Osteocyte (in vitro differentiated cells): Measurements from ENCODE around the gene CWC25. TPM values are rescaled to one million over a fixed set of nuclear protein-coding genes. Genes with fewer than 3 reads are reported as not detected.

ENCODE experiments used
- DNase-seq: peaks from one replicate; pipeline ENCODE4 v3.0.0; 2021; ENCODE audit warnings: mixed read lengths; ENCODE audit not compliant: unreplicated experiment; ENCODE audit errors: extremely low spot score
- H3K27ac Mint-ChIP-seq: one replicate; pipeline ENCODE4 v1.8.0; 2021; ENCODE audit warnings: mild to moderate bottlenecking, mixed read lengths; ENCODE audit not compliant: unreplicated experiment
- H3K27me3 Mint-ChIP-seq: one replicate; pipeline ENCODE4 v1.8.0; 2021; ENCODE audit warnings: mixed read lengths; ENCODE audit not compliant: unreplicated experiment
- H3K36me3 Mint-ChIP-seq: one replicate; pipeline ENCODE4 v1.8.0; 2021; ENCODE audit warnings: mixed read lengths; ENCODE audit not compliant: unreplicated experiment
- H3K4me1 Mint-ChIP-seq: one replicate; pipeline ENCODE4 v1.8.0; 2021; ENCODE audit warnings: mixed read lengths; ENCODE audit not compliant: unreplicated experiment
- H3K4me3 Mint-ChIP-seq: one replicate; pipeline ENCODE4 v1.8.0; 2021; ENCODE audit warnings: mild to moderate bottlenecking, moderate library complexity, mixed read lengths; ENCODE audit not compliant: unreplicated experiment
- H3K9me3 Mint-ChIP-seq: one replicate; pipeline ENCODE4 v1.8.0; 2021; ENCODE audit warnings: mixed read lengths; ENCODE audit not compliant: unreplicated experiment
- microRNA-seq: library from miRNA; unstranded; fragments of <30 nt; microRNA quantifications from one replicate; pipeline ENCODE4 v1.1.0, GENCODE V29; 2020; ENCODE audit not compliant: unreplicated experiment
- total RNA-seq: library from RNA; stranded (reverse); gene quantifications from 2 replicates; pipeline ENCODE4 v1.2.1, GENCODE V29; 2021
- TF ChIP-seq, protein P1 (sequence below): fragments of 200-600 bp; sonication (generic); IDR thresholded peaks from 2 replicates; pipeline ENCODE4 v1.5.0; 2021; ENCODE audit warnings: antibody characterized with exemption, mild to moderate bottlenecking, moderate library complexity

CWC25 gene
- total RNA-seq, 1 donor from 2014 or later, result 17.2 TPM

- Mint-ChIP-seq H3K27me3 (no peaks in the 10 kb centered on the region), H3K36me3 (peaks cover 8% of the 10 kb centered on the region), H3K27ac (peak overlapping the region; percentile 98), H3K4me1 (peaks cover 46% of the 10 kb centered on the region), H3K9me3 (no peaks in the 10 kb centered on the region), H3K4me3 (peak overlapping the region; percentile 99)
- DNase-seq, result no peak
- TF ChIP-seq, protein P1, sequence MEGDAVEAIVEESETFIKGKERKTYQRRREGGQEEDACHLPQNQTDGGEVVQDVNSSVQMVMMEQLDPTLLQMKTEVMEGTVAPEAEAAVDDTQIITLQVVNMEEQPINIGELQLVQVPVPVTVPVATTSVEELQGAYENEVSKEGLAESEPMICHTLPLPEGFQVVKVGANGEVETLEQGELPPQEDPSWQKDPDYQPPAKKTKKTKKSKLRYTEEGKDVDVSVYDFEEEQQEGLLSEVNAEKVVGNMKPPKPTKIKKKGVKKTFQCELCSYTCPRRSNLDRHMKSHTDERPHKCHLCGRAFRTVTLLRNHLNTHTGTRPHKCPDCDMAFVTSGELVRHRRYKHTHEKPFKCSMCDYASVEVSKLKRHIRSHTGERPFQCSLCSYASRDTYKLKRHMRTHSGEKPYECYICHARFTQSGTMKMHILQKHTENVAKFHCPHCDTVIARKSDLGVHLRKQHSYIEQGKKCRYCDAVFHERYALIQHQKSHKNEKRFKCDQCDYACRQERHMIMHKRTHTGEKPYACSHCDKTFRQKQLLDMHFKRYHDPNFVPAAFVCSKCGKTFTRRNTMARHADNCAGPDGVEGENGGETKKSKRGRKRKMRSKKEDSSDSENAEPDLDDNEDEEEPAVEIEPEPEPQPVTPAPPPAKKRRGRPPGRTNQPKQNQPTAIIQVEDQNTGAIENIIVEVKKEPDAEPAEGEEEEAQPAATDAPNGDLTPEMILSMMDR, result no peak
These were observed 73.8 kb downstream of the CWC25 start for GRCh38 chr17:38751144-38751807.

Small RNAs within 50 kb of the gene (microRNA-seq; reads per million reads assigned to microRNA genes)
- not detected for gene MIR4727

Other genes starting within 250 kb of the CWC25 start
- 0.05 TPM in 1 of 2 replicates, not detected in the other for gene SRCIN1, start 219.4 kb downstream of the CWC25 start, total RNA-seq
- 1.0 TPM in 2 replicates for gene EPOP, start 150.4 kb downstream of the CWC25 start, total RNA-seq
- gene MLLT6, start 120.0 kb downstream of the CWC25 start, total RNA-seq, result 96.1 and 107 TPM in 2 replicates
- gene CISD3, start 95.0 kb downstream of the CWC25 start, total RNA-seq, result 15.0 and 16.7 TPM in 2 replicates
- gene PCGF2, start 77.0 kb downstream of the CWC25 start, total RNA-seq, result 66.1 and 66.9 TPM in 2 replicates
- gene PSMB3, start 72.6 kb downstream of the CWC25 start, total RNA-seq, result 144 TPM in 2 replicates
- 70.2 and 77.4 TPM in 2 replicates for gene PIP4K2B, start 25.8 kb downstream of the CWC25 start, total RNA-seq
- 1,245 and 1,310 TPM in 2 replicates for gene RPL23, start 28.4 kb upstream of the CWC25 start, total RNA-seq
- gene LASP1, start 44.7 kb upstream of the CWC25 start, total RNA-seq, result 402 and 409 TPM in 2 replicates
- not detected in 2 replicates for gene FBXO47, start 142.1 kb upstream of the CWC25 start, total RNA-seq